ENCODE results near the gene LNPK. TPM values are rescaled to one million over a fixed set of nuclear protein-coding genes. Genes with fewer than 3 reads are reported as not detected.
"Not testable (repeated sequence)": the region's sequence is repeated elsewhere in the genome, so short reads cannot be mapped to it uniquely, and the experiment has no call there.

The LNPK gene
- total RNA-seq, 1 donor from 2014 or later, result 35.2 TPM

GRCh38 chr2:175922160-175922559, 79.9 kb downstream of the LNPK start:
- H3K9me3 Mint-ChIP-seq, result no peaks in the 10 kb centered on the region
- H3K36me3 Mint-ChIP-seq (ENCODE audit: low read depth), result peaks cover 8% of the 10 kb centered on the region
- H3K4me3 Mint-ChIP-seq, result no peak overlapping the region
- H3K27ac Mint-ChIP-seq, result no peak overlapping the region
- intact Hi-C loops (cut with micrococcal nuclease), result no loop called here
- H3K27me3 Mint-ChIP-seq (ENCODE audit: insufficient read depth), result no peaks in the 10 kb centered on the region
- H3K4me1 Mint-ChIP-seq (ENCODE audit: low read depth), result no peaks in the 10 kb centered on the region
- no peak for DNase-seq (ENCODE audit: low spot score)

GRCh38 chr2:175918935-175919334, 83.1 kb downstream of the LNPK start:
- intact Hi-C loops (cut with micrococcal nuclease), result no loop called here
- H3K36me3 Mint-ChIP-seq (ENCODE audit: low read depth), result no peaks in the 10 kb centered on the region
- DNase-seq (ENCODE audit: low spot score), result no peak
- H3K4me3 Mint-ChIP-seq, result no peak overlapping the region
- H3K27me3 Mint-ChIP-seq (ENCODE audit: insufficient read depth), result no peaks in the 10 kb centered on the region
- H3K27ac Mint-ChIP-seq, result no peak overlapping the region
- no peaks in the 10 kb centered on the region for H3K4me1 Mint-ChIP-seq (ENCODE audit: low read depth)
- H3K9me3 Mint-ChIP-seq, result no peaks in the 10 kb centered on the region

DNA sequence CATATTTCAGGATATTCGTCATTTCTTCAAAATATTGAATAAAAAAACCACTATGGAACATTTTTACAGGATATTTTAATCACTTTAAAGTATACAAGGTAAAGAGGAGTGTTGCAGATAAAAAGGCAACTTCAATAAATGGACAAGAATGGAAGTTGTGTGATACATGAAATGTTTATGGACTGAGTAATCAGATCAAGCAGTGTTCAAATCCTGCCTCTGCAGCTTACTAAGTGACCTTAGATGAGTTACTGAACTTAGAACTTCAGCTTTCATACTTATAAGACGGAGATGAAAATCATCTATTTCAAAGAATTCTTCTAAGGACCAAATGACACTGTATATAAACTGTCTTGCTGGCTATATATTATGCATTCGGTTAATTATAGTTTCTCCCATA, 87.2 kb downstream of the LNPK start:
- Mint-ChIP-seq H3K27ac (no peak overlapping the region), H3K4me3 (no peak overlapping the region), H3K36me3 (ENCODE audit: low read depth) (no peaks in the 10 kb centered on the region), H3K9me3 (no peaks in the 10 kb centered on the region), H3K27me3 (ENCODE audit: insufficient read depth) (no peaks in the 10 kb centered on the region), H3K4me1 (ENCODE audit: low read depth) (no peaks in the 10 kb centered on the region)
- intact Hi-C loops (cut with micrococcal nuclease), result no loop called here
- no peak for DNase-seq (ENCODE audit: low spot score)

- H3K27ac Mint-ChIP-seq; intact Hi-C loops (cut with micrococcal nuclease); DNase-seq (ENCODE audit: low spot score); H3K9me3 Mint-ChIP-seq; H3K36me3 Mint-ChIP-seq (ENCODE audit: low read depth); H3K4me3 Mint-ChIP-seq; H3K27me3 Mint-ChIP-seq (ENCODE audit: insufficient read depth); H3K4me1 Mint-ChIP-seq (ENCODE audit: low read depth): not testable (repeated sequence)
Measured at GRCh38 chr2:175913849-175914743, 88.0 kb downstream of the LNPK start.

DNA sequence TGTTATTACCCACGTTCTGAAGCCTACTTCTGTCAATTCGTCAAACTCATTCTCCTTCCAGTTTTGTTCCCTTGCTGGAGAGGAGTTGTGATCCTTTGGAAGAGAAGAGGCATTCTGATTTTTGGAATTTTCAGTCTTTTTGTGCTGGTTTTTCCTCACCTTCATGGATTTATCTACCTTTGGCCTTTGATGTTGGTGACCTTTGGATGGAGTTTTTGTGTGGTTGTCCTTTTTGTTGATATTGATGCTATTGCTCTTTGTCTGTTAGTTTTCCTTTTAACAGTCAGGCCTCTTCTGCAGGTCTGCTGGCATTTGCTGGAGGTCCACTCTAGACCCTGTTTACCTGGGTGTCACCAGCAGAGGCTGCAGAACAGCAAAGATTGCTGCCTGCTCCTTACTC, 88.8 kb downstream of the LNPK start:
- H3K4me1 Mint-ChIP-seq (ENCODE audit: low read depth); H3K36me3 Mint-ChIP-seq (ENCODE audit: low read depth); DNase-seq (ENCODE audit: low spot score); H3K27ac Mint-ChIP-seq; intact Hi-C loops (cut with micrococcal nuclease); H3K4me3 Mint-ChIP-seq; H3K27me3 Mint-ChIP-seq (ENCODE audit: insufficient read depth); H3K9me3 Mint-ChIP-seq: not testable (repeated sequence)

DNA sequence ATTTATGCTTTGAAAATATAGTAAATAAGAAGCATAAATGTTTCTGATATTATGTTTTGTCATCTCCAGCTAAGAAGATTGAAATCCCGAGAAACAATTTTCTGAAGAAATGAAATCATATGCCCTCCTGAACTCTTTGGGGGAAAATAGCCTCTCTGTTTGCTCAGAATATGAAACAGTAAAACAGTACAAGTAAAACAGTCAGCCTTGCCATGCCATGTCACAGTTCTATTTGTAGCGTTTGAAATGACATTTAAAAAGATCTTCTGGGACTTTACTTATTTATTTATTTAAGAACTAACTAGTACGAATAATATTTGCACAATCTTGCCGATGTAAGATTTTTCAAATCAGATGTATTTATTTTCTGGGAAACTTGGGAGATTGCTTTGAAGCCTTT, 98.0 kb downstream of the LNPK start:
- no peak overlapping the region for H3K27ac Mint-ChIP-seq
- DNase-seq (ENCODE audit: low spot score), result no peak
- H3K36me3 Mint-ChIP-seq (ENCODE audit: low read depth), result no peaks in the 10 kb centered on the region
- no peaks in the 10 kb centered on the region for H3K4me1 Mint-ChIP-seq (ENCODE audit: low read depth)
- no peaks in the 10 kb centered on the region for H3K9me3 Mint-ChIP-seq
- peaks cover 17% of the 10 kb centered on the region for H3K27me3 Mint-ChIP-seq (ENCODE audit: insufficient read depth)
- no peak overlapping the region for H3K4me3 Mint-ChIP-seq
- intact Hi-C loops (cut with micrococcal nuclease), result no loop called here

GRCh38 chr2:175903384-175903936, 98.6 kb downstream of the LNPK start:
- intact Hi-C loops (cut with micrococcal nuclease), result no loop called here
- no peak for DNase-seq (ENCODE audit: low spot score)
- Mint-ChIP-seq H3K4me1 (ENCODE audit: low read depth) (no peaks in the 10 kb centered on the region), H3K4me3 (no peak overlapping the region), H3K9me3 (no peaks in the 10 kb centered on the region), H3K27me3 (ENCODE audit: insufficient read depth) (peaks cover 16% of the 10 kb centered on the region), H3K36me3 (ENCODE audit: low read depth) (no peaks in the 10 kb centered on the region), H3K27ac (no peak overlapping the region)

GRCh38 chr2:175895957-175896356, 106.1 kb downstream of the LNPK start:
- H3K36me3 Mint-ChIP-seq (ENCODE audit: low read depth); intact Hi-C loops (cut with micrococcal nuclease); H3K9me3 Mint-ChIP-seq; H3K27ac Mint-ChIP-seq; DNase-seq (ENCODE audit: low spot score); H3K4me3 Mint-ChIP-seq; H3K4me1 Mint-ChIP-seq (ENCODE audit: low read depth): not testable (repeated sequence)
- peaks cover 12% of the 10 kb centered on the region for H3K27me3 Mint-ChIP-seq (ENCODE audit: insufficient read depth)

- H3K27me3 Mint-ChIP-seq (ENCODE audit: insufficient read depth), result peaks cover 16% of the 10 kb centered on the region
- no peaks in the 10 kb centered on the region for H3K9me3 Mint-ChIP-seq
- no peak overlapping the region for H3K4me3 Mint-ChIP-seq
- intact Hi-C loops (cut with micrococcal nuclease), result no loop called here
- no peaks in the 10 kb centered on the region for H3K4me1 Mint-ChIP-seq (ENCODE audit: low read depth)
- DNase-seq (ENCODE audit: low spot score), result no peak
- no peak overlapping the region for H3K27ac Mint-ChIP-seq
- H3K36me3 Mint-ChIP-seq (ENCODE audit: low read depth), result no peaks in the 10 kb centered on the region
Measured at GRCh38 chr2:175892046-175892445, 110.0 kb downstream of the LNPK start.

GRCh38 chr2:175890636-175891242, 111.3 kb downstream of the LNPK start:
- Mint-ChIP-seq H3K27ac (no peak overlapping the region), H3K4me1 (ENCODE audit: low read depth) (no peaks in the 10 kb centered on the region), H3K36me3 (ENCODE audit: low read depth) (no peaks in the 10 kb centered on the region), H3K27me3 (ENCODE audit: insufficient read depth) (peaks cover 20% of the 10 kb centered on the region), H3K4me3 (no peak overlapping the region), H3K9me3 (no peaks in the 10 kb centered on the region)
- intact Hi-C loops (cut with micrococcal nuclease), result no loop called here
- no peak for DNase-seq (ENCODE audit: low spot score)

GRCh38 chr2:175889701-175890302, 112.3 kb downstream of the LNPK start:
- no peaks in the 10 kb centered on the region for H3K4me1 Mint-ChIP-seq (ENCODE audit: low read depth)
- no peak for DNase-seq (ENCODE audit: low spot score)
- intact Hi-C loops (cut with micrococcal nuclease), result no loop called here
- no peaks in the 10 kb centered on the region for H3K36me3 Mint-ChIP-seq (ENCODE audit: low read depth)
- peaks cover 17% of the 10 kb centered on the region for H3K27me3 Mint-ChIP-seq (ENCODE audit: insufficient read depth)
- H3K4me3 Mint-ChIP-seq, result no peak overlapping the region
- no peak overlapping the region for H3K27ac Mint-ChIP-seq
- no peaks in the 10 kb centered on the region for H3K9me3 Mint-ChIP-seq

DNA sequence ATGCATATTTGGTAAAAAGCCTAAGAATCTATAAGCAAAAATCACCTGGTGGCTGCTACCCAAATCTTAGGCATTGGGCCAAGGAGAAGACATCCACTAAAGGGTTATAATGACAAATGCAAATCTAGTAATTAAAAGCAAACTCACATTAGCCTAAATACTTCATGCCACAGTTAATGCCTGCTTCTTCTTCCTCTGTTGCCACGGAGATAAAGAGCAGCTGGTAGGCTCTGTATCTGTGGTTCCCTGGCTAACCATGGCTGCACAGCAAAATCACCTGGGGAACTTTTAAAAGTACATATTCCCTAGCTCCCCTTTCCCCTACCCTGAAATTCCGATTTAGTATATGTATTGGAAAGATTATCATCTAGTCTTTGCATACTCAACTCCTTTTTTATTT, 114.3 kb downstream of the LNPK start:
- H3K27me3 Mint-ChIP-seq (ENCODE audit: insufficient read depth), result peaks cover 9% of the 10 kb centered on the region
- no peaks in the 10 kb centered on the region for H3K4me1 Mint-ChIP-seq (ENCODE audit: low read depth)
- no peak overlapping the region for H3K4me3 Mint-ChIP-seq
- DNase-seq (ENCODE audit: low spot score), result no peak
- intact Hi-C loops (cut with micrococcal nuclease), result no loop called here
- no peaks in the 10 kb centered on the region for H3K9me3 Mint-ChIP-seq
- no peaks in the 10 kb centered on the region for H3K36me3 Mint-ChIP-seq (ENCODE audit: low read depth)
- H3K27ac Mint-ChIP-seq, result no peak overlapping the region

Data from activated T-helper 1 cell treated with anti-CD3 and anti-CD28 coated beads, Interleukin-12 subunit alpha, Interleukin-12 subunit beta, Interleukin-2, Interleukin-4 antibody, amounts not matched to agents 30 ng/mL and 10 ng/mL and 1 ng/mL, durations not matched to agents 14 hours and 24 hours and 36 hours (primary cell).